Right atrium auricular region (tissue), 2 donors: ENCODE results near the gene CCL19. TPM values are rescaled to one million over a fixed set of nuclear protein-coding genes. Genes with fewer than 3 reads are reported as not detected.
A peak's percentile ranks its signal among the peaks of the same experiment; 100 is the strongest.

Experiments used
- DNase-seq: peaks from one replicate; pipeline ENCODE4 v3.0.0-alpha.2; 2019; ENCODE audit warnings: low spot score
- H3K27ac ChIP-seq, 2 donors: fragments of 200-600 bp; sonication (generic); 1 replicate in 1 of 2; 2 replicates in 1 of 2; pipeline ENCODE4 v1.5.1; 2016 to 2019
- H3K27me3 ChIP-seq, 2 donors: fragments of 200-600 bp; sonication (generic); one replicate each; pipeline versions ENCODE4 v1.5.1 to v1.6.0; 2017 to 2019
- H3K36me3 ChIP-seq: fragments of 200-600 bp; sonication (generic); one replicate; pipeline ENCODE4 v1.5.1; 2016
- H3K4me1 ChIP-seq, 2 donors: fragments of 200-600 bp; sonication (generic); one replicate each; pipeline versions ENCODE4 v1.5.1 to v1.6.0; 2017 to 2019
- H3K4me3 ChIP-seq, 2 donors: fragments of 200-600 bp; sonication (generic); 1 replicate in 1 of 2; 2 replicates in 1 of 2; pipeline ENCODE4 v1.5.1; 2017 to 2019; ENCODE audit warnings: mild to moderate bottlenecking in 1 of 2, moderate library complexity in 1 of 2
- H3K9me3 ChIP-seq, 2 donors: fragments of 200-600 bp; sonication (generic); one replicate each; pipeline ENCODE4 v1.5.1; 2019
- CTCF ChIP-seq, 2 donors: fragments of 200-600 bp; sonication (generic); IDR thresholded peaks; one replicate each; pipeline ENCODE4 v1.5.1; 2019; ENCODE audit warnings: antibody characterized with exemption in 2 of 2
- total RNA-seq, 2 donors: library from RNA; depleted of rRNA; stranded (reverse); fragments of >200 nt; gene quantifications; one replicate each; pipeline ENCODE4 v1.1.0, GENCODE V29; 2016

CCL19 gene
- total RNA-seq, 2 donors from 2014 or later: 0.63 TPM; not detected in 1

DNA sequence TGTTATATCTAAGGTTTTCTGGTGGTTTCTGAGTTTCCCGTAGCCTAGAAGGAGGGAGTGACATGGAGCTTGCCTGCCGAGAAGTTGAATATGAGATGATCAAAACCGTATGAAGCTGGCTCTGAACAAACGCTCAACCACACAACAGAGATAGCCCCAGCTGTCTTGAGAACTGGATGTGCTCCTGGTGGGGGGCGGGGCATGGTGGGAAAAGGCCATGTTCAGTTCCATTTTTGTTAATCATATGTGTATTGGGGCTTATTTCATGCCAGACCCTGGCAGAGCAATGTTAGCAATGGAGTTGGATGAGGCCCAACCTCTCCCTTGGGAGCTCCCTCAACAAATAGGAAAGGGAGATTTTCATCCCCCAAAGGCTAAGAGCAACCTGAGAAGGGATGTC, 4.8 kb downstream of the CCL19 start:
- no peaks in the 10 kb centered on the region for H3K9me3 ChIP-seq
- no peak overlapping the region for H3K27ac ChIP-seq
- TF ChIP-seq CTCF (IDR thresholded peaks at IDR 0.05): no peak
- no peak overlapping the region for H3K4me3 ChIP-seq
- no peaks in the 10 kb centered on the region for H3K4me1 ChIP-seq
- no peaks in the 10 kb centered on the region for H3K27me3 ChIP-seq
- H3K36me3 ChIP-seq: no peaks in the 10 kb centered on the region
- no peak for DNase-seq

GRCh38 chr9:34685591-34685990, 5.5 kb downstream of the CCL19 start:
- Histone ChIP-seq H3K27ac (no peak overlapping the region), H3K36me3 (no peaks in the 10 kb centered on the region), H3K9me3 (no peaks in the 10 kb centered on the region), H3K4me1 (no peaks in the 10 kb centered on the region), H3K4me3 (no peak overlapping the region), H3K27me3 (no peaks in the 10 kb centered on the region)
- TF ChIP-seq CTCF (IDR thresholded peaks at IDR 0.05): no peak
- DNase-seq: no peak

DNA sequence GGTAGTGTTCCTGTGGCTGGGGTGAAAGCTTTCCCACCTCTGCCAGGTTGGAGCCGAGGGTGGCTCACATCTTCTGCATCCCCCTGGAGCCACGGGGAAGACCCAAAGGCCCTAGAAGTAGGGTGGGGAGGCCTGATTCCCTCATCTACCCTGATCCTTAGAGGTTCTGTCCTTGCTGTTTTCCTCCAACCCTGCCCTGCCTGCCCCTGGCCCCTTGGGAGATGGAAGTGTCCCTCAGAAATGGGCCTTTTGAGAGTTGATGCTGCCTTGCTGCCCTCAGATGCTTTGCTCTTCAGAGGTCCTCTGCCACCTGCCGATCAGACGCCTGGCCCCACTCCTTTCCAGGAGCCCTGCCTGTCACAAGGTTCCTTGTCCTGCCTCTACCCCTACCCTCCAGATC, 6.3 kb downstream of the CCL19 start:
- H3K9me3 ChIP-seq: no peaks in the 10 kb centered on the region
- no peak overlapping the region for H3K27ac ChIP-seq
- no peak for TF ChIP-seq CTCF (IDR thresholded peaks at IDR 0.05)
- H3K4me1 ChIP-seq: no peaks in the 10 kb centered on the region
- no peaks in the 10 kb centered on the region for H3K36me3 ChIP-seq
- no peak overlapping the region for H3K4me3 ChIP-seq
- H3K27me3 ChIP-seq: no peaks in the 10 kb centered on the region
- DNase-seq: no peak

DNA sequence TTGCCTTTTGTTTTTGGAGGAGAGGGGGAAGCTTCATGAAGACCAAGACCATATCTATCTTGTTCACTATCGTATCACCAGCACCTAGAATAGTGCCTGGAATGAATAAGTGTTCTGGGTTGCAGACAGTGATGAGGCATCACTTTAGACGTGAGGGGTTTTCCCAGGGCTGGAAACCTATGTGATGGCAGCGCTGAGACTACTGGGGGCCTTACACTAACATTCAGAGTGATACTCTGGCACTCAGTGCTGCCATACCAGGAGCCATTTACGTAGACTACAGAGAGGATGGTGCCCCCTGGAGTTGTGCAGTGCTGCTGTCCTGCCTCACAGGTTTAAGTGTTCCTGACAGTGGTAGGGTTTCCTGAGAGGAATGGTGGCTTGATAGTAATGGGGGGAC, 6.9 kb downstream of the CCL19 start:
- no peak for TF ChIP-seq CTCF (IDR thresholded peaks at IDR 0.05)
- Histone ChIP-seq H3K27me3 (no peaks in the 10 kb centered on the region), H3K4me3 (no peak overlapping the region), H3K27ac (no peak overlapping the region), H3K9me3 (no peaks in the 10 kb centered on the region), H3K4me1 (no peaks in the 10 kb centered on the region), H3K36me3 (no peaks in the 10 kb centered on the region)
- DNase-seq: no peak

DNA sequence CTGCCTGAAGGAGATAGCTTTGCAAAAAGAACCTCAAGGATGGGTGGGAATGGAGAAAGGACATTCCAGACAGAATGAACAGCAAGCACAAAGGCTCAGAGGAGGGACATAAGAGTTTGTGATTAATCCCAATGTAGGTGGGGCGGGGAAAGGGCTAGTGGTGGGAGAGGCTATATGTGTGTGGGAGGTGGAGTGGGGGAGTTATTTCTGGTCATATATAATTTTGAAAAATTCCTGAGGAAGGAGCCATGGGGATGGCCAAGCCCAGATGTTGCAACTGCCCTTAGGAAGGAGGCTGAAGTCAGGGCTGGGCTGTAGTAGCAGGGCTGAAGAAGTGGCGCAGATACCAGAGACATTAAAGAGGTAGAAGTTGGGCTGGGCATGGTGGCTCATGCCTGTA, 15.2 kb downstream of the CCL19 start:
- Histone ChIP-seq H3K4me1 (no peaks in the 10 kb centered on the region), H3K9me3 (no peaks in the 10 kb centered on the region), H3K27me3 (no peaks in the 10 kb centered on the region), H3K27ac (no peak overlapping the region), H3K4me3 (no peak overlapping the region), H3K36me3 (no peaks in the 10 kb centered on the region)
- no peak for DNase-seq
- TF ChIP-seq CTCF (IDR thresholded peaks at IDR 0.05): no peak

- Histone ChIP-seq H3K27ac (no peak overlapping the region), H3K9me3 (no peaks in the 10 kb centered on the region), H3K4me3 (no peak overlapping the region), H3K4me1 (no peaks in the 10 kb centered on the region), H3K36me3 (no peaks in the 10 kb centered on the region), H3K27me3 (no peaks in the 10 kb centered on the region)
- peak in 1 of 2 donors; percentile 61 for TF ChIP-seq CTCF (IDR thresholded peaks at IDR 0.05)
- no peak for DNase-seq
These were observed 15.9 kb downstream of the CCL19 start for GRCh38 chr9:34675048-34675714.
